IgD-negative memory B cell (primary cell): ENCODE measurements around the gene MAGI2. TPM values are rescaled to one million over a fixed set of nuclear protein-coding genes. Genes with fewer than 3 reads are reported as not detected.

Source experiments
- H3K27ac Mint-ChIP-seq, 3 donors: one replicate each; pipeline ENCODE4 v1.8.0; 2020 to 2022; ENCODE audit warnings: mild to moderate bottlenecking in 3 of 3, mixed read lengths in 3 of 3, moderate library complexity in 1 of 3
- H3K27me3 Mint-ChIP-seq: one replicate; pipeline ENCODE4 v1.8.0; 2021; ENCODE audit warnings: mixed read lengths
- H3K36me3 Mint-ChIP-seq: one replicate; pipeline ENCODE4 v1.8.0; 2020; ENCODE audit warnings: mild to moderate bottlenecking, mixed read lengths
- H3K4me1 Mint-ChIP-seq, 3 donors: one replicate each; pipeline ENCODE4 v1.8.0; 2020 to 2022; ENCODE audit warnings: mixed read lengths in 3 of 3, mild to moderate bottlenecking in 1 of 3
- H3K4me3 Mint-ChIP-seq, 4 donors: one replicate each; pipeline ENCODE4 v1.8.0; 2020 to 2022; ENCODE audit warnings: mild to moderate bottlenecking in 4 of 4, mixed read lengths in 4 of 4, moderate library complexity in 3 of 4
- H3K9me3 Mint-ChIP-seq, 3 donors: one replicate each; pipeline ENCODE4 v1.8.0; 2020 to 2021; ENCODE audit warnings: mixed read lengths in 3 of 3, mild to moderate bottlenecking in 1 of 3
- polyA plus RNA-seq: library from polyadenylated mRNA; unstranded; fragments of 300-500 nt; fragmentation: Illumina TruSeq; gene quantifications from one replicate; pipeline ENCODE4 v1.2.3, GENCODE V29; 2021

The MAGI2 gene
- polyA plus RNA-seq, 1 donor from 2014 or later: not detected

DNA sequence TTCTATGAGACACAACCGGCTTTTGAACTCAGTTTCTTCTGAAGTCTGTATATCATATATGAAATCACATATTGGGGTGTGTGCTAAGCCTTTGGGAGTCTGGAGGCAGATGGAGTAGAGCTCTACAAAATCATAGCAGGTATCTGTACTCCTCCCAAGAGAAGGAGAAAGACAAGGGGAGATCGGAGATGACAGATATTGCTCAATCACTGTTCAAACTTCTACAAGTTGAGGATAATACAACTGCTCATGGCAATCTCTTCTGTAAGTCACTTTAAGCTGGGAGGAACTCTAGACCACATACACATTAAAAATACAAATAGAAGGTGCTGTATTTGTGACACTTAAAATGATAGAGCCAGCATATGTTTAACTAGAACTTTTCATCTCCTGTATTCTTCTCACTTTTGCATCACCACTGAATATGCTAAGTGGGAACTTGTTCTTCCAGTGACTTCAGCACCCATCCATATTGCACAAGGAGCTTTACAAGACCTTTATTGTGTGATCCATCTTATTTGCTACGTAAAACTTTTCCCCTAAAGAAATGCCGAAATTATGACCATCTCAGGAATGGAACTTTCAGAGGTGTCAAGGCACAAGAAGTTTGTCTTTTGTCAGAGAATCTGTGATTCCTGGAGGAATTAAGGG lies 1273.5 kb downstream of the MAGI2 start:
- H3K9me3 Mint-ChIP-seq: no peaks in the 10 kb centered on the region

DNA sequence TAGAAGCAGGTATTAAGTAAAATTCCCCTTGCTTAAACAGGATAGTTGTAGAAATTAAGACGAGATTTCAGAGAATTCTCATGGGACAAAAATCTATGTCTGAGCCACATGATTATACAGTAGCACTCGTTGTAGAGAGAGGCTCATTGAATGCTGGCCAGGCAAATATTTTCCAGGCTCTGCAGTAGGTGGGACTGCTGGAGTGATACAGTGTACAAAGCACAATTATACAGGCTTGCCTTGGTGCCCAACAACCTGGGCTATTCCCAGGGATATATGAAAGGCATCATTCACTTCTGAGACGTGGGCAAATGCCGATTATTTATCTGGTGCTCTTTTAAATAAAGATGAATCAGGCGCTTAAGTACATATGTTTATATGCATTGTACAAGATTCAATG lies 1274.3 kb downstream of the MAGI2 start:
- Mint-ChIP-seq H3K27ac (no peak overlapping the region), H3K9me3 (no peaks in the 10 kb centered on the region), H3K27me3 (peaks cover 7% of the 10 kb centered on the region)

More for the DNA sequence above, 1273.5 kb downstream of the MAGI2 start:
- no peak overlapping the region for H3K27ac Mint-ChIP-seq
- no peak overlapping the region for H3K4me3 Mint-ChIP-seq
- H3K4me1 Mint-ChIP-seq: no peaks in the 10 kb centered on the region
- peaks cover 7% of the 10 kb centered on the region for H3K27me3 Mint-ChIP-seq
- H3K36me3 Mint-ChIP-seq: no peaks in the 10 kb centered on the region

GRCh38 chr7:78178319-78178718 lies 1275.1 kb downstream of the MAGI2 start:
- Mint-ChIP-seq H3K36me3 (no peaks in the 10 kb centered on the region), H3K27me3 (peaks cover 7% of the 10 kb centered on the region), H3K9me3 (no peaks in the 10 kb centered on the region), H3K4me3 (no peak overlapping the region), H3K4me1 (no peaks in the 10 kb centered on the region), H3K27ac (no peak overlapping the region)

More for the DNA sequence above, 1274.3 kb downstream of the MAGI2 start:
- no peak overlapping the region for H3K4me3 Mint-ChIP-seq
- no peaks in the 10 kb centered on the region for H3K4me1 Mint-ChIP-seq
- H3K36me3 Mint-ChIP-seq: no peaks in the 10 kb centered on the region

- no peak overlapping the region for H3K27ac Mint-ChIP-seq
- no peak overlapping the region for H3K4me3 Mint-ChIP-seq
- peaks cover 7% of the 10 kb centered on the region for H3K27me3 Mint-ChIP-seq
- no peaks in the 10 kb centered on the region for H3K4me1 Mint-ChIP-seq
- no peaks in the 10 kb centered on the region for H3K36me3 Mint-ChIP-seq
- H3K9me3 Mint-ChIP-seq: no peaks in the 10 kb centered on the region
Observed at GRCh38 chr7:78176171-78176570, 1277.3 kb downstream of the MAGI2 start.

DNA sequence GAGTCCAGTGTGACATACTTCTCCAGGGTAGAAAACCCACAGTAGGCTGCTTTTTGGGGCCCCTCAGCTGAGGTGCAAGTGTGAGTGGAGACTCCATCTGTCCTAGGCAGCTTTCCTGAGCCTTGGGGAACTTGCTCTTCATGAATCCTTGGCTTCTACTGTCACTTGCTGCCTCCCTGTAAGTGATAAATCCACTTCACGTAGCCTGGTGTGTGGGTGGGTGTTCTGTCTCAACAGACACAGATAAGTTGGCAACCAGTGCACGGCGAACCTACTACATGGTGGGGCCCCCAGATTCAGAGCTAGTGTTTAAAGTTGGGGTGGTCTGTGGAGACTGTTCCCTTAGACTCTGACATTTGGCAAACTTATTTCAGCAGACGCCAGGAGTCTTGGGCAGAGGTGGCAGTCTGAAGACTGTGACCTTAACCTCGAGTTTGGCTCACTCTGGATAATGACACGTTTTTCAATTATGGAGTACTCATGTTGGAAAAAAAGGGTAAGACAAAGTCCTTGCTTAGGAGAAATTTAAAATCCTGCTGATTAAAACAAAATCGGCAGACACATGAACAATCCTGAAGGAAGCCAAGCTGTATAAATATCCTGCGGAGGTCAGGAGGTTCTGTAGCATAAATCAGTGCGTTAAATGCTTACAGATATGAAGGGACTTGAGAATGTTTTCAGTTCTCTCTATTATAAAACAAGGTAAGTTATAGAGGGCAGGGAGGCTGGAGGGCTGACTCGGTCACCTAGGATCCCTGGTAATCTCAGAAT lies 1278.0 kb downstream of the MAGI2 start:
- no peaks in the 10 kb centered on the region for H3K4me1 Mint-ChIP-seq
- H3K4me3 Mint-ChIP-seq: no peak overlapping the region

GRCh38 chr7:78173666-78174065 lies 1279.8 kb downstream of the MAGI2 start:
- no peaks in the 10 kb centered on the region for H3K9me3 Mint-ChIP-seq
- H3K27me3 Mint-ChIP-seq: peaks cover 7% of the 10 kb centered on the region
- H3K4me1 Mint-ChIP-seq: no peaks in the 10 kb centered on the region
- no peaks in the 10 kb centered on the region for H3K36me3 Mint-ChIP-seq
- no peak overlapping the region for H3K4me3 Mint-ChIP-seq
- no peak overlapping the region for H3K27ac Mint-ChIP-seq

More for the DNA sequence above, 1278.0 kb downstream of the MAGI2 start:
- H3K9me3 Mint-ChIP-seq: no peaks in the 10 kb centered on the region
- peaks cover 7% of the 10 kb centered on the region for H3K27me3 Mint-ChIP-seq
- no peak overlapping the region for H3K27ac Mint-ChIP-seq
- no peaks in the 10 kb centered on the region for H3K36me3 Mint-ChIP-seq

- no peaks in the 10 kb centered on the region for H3K4me1 Mint-ChIP-seq
- H3K36me3 Mint-ChIP-seq: no peaks in the 10 kb centered on the region
- peaks cover 7% of the 10 kb centered on the region for H3K27me3 Mint-ChIP-seq
- no peak overlapping the region for H3K4me3 Mint-ChIP-seq
- H3K9me3 Mint-ChIP-seq: no peaks in the 10 kb centered on the region
- no peak overlapping the region for H3K27ac Mint-ChIP-seq
Observed at GRCh38 chr7:78172933-78173591, 1280.4 kb downstream of the MAGI2 start.

- no peak overlapping the region for H3K27ac Mint-ChIP-seq
- no peak overlapping the region for H3K4me3 Mint-ChIP-seq
- H3K9me3 Mint-ChIP-seq: no peaks in the 10 kb centered on the region
- H3K36me3 Mint-ChIP-seq: no peaks in the 10 kb centered on the region
- no peaks in the 10 kb centered on the region for H3K4me1 Mint-ChIP-seq
- peaks cover 4% of the 10 kb centered on the region for H3K27me3 Mint-ChIP-seq
Observed at GRCh38 chr7:78172267-78172757, 1281.2 kb downstream of the MAGI2 start.

- Mint-ChIP-seq H3K27me3 (peaks cover 4% of the 10 kb centered on the region), H3K36me3 (no peaks in the 10 kb centered on the region), H3K27ac (no peak overlapping the region), H3K9me3 (no peaks in the 10 kb centered on the region), H3K4me3 (no peak overlapping the region), H3K4me1 (no peaks in the 10 kb centered on the region)
Observed at GRCh38 chr7:78171398-78171797, 1282.1 kb downstream of the MAGI2 start.

GRCh38 chr7:78170815-78171214 lies 1282.7 kb downstream of the MAGI2 start:
- Mint-ChIP-seq H3K27me3 (no peaks in the 10 kb centered on the region), H3K4me3 (no peak overlapping the region), H3K9me3 (no peaks in the 10 kb centered on the region), H3K36me3 (no peaks in the 10 kb centered on the region), H3K27ac (no peak overlapping the region), H3K4me1 (no peaks in the 10 kb centered on the region)

- Mint-ChIP-seq H3K9me3 (no peaks in the 10 kb centered on the region), H3K27ac (no peak overlapping the region), H3K36me3 (no peaks in the 10 kb centered on the region), H3K27me3 (no peaks in the 10 kb centered on the region), H3K4me1 (no peaks in the 10 kb centered on the region), H3K4me3 (no peak overlapping the region)
Observed at GRCh38 chr7:78169992-78170391, 1283.5 kb downstream of the MAGI2 start.

- Mint-ChIP-seq H3K9me3 (no peaks in the 10 kb centered on the region), H3K27me3 (no peaks in the 10 kb centered on the region), H3K27ac (no peak overlapping the region), H3K36me3 (no peaks in the 10 kb centered on the region), H3K4me3 (no peak overlapping the region), H3K4me1 (no peaks in the 10 kb centered on the region)
Observed at GRCh38 chr7:78168865-78169264, 1284.6 kb downstream of the MAGI2 start.

DNA sequence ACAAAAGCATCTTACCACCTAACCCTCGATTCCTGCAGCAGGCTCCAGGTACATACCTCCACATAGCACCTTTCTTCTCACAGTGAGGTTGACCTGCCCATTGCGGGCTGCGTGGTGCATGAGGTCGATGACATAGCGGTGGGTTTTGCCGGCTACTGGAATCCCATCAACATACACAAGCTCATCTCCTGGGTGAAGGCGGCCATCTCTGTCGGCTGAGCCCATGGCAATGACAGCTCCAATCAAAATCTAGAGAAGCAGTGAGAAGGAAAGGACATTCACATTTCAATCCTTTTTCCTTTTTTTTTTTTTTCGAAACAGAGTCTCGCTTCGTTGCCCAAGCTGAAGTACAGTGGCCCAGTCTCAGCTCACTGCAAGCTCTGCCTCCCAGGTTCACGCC lies 1285.6 kb downstream of the MAGI2 start:
- Mint-ChIP-seq H3K36me3 (no peaks in the 10 kb centered on the region), H3K4me3 (no peak overlapping the region), H3K27me3 (no peaks in the 10 kb centered on the region), H3K4me1 (peaks cover 0 to 1% (median 0%) of the 10 kb centered on the region in 3 donors), H3K27ac (no peak overlapping the region), H3K9me3 (no peaks in the 10 kb centered on the region)

DNA sequence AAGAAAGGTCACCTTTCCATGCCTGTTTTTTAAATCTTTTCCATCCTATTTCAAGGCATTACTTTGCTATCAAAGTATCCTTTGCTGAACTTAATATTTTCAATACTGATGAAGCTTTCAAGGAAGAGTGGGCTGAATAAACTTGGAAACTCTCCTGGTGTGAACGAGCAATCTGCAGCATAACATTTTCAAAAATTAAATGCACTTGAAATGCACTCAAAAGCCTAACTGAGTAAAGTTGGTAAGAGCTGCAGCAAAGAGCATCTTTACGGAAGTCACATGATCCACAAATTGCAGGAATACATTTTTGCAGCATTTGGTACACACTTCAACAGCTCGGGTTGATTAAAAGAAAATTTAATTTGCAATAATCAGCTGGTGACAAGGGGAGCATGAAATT lies 1287.6 kb downstream of the MAGI2 start:
- H3K27ac Mint-ChIP-seq: no peak overlapping the region
- peaks cover 0 to 1% (median 0%) of the 10 kb centered on the region in 3 donors for H3K4me1 Mint-ChIP-seq
- H3K36me3 Mint-ChIP-seq: no peaks in the 10 kb centered on the region
- no peaks in the 10 kb centered on the region for H3K9me3 Mint-ChIP-seq
- no peak overlapping the region for H3K4me3 Mint-ChIP-seq
- no peaks in the 10 kb centered on the region for H3K27me3 Mint-ChIP-seq

DNA sequence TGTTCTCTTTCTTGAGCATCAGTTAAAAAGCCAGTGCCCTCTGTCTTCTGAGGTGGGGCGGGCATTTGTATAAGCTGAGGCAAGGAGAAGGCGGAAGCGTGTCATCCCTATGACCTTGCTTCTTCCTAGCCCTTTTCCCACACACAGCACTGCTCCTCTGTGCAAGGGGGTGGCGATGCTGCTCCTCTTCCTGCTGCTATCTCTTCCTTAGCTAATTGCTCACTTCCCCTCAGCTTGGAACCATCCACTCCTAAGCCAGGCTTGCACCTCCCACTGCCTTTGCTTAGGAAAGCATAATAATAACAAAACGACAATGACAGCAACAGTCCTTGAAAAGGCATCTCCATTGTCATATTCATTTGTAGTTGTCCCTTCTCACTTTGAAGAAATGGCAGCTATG lies 1288.0 kb downstream of the MAGI2 start:
- Mint-ChIP-seq H3K4me3 (no peak overlapping the region), H3K4me1 (peaks cover 0 to 1% (median 0%) of the 10 kb centered on the region in 3 donors), H3K36me3 (no peaks in the 10 kb centered on the region), H3K9me3 (no peaks in the 10 kb centered on the region), H3K27me3 (no peaks in the 10 kb centered on the region), H3K27ac (no peak overlapping the region)
